GM06990 (cell line): ENCODE data around the gene WDR88.

Experiments
- DNase-seq: peaks from one replicate; pipeline ENCODE4 v3.0.0-alpha.2; 2011; ENCODE audit not compliant: insufficient read length; ENCODE audit errors: extremely low read depth
- H3K27me3 ChIP-seq: replicated peaks from 2 replicates; pipeline ENCODE4 v1.6.0; 2011; ENCODE audit warnings: low read length; ENCODE audit not compliant: control insufficient read depth, insufficient read depth
- H3K36me3 ChIP-seq: 2 replicates; pipeline ENCODE4 v1.5.1; 2011; ENCODE audit warnings: low read length; ENCODE audit not compliant: control insufficient read depth, insufficient read depth
- H3K4me3 ChIP-seq: replicated peaks from 2 replicates; pipeline ENCODE4 v1.5.1; 2011; ENCODE audit warnings: low read depth, mild to moderate bottlenecking, control low read depth, low read length
- TF ChIP-seq, protein P1 (sequence below): IDR thresholded peaks from 2 replicates; pipeline ENCODE4 v1.5.1; 2011; ENCODE audit warnings: low read length, control low read depth, mild to moderate bottlenecking, inconsistent platforms; ENCODE audit not compliant: insufficient read depth, poor library complexity, severe bottlenecking

WDR88 gene

DNA sequence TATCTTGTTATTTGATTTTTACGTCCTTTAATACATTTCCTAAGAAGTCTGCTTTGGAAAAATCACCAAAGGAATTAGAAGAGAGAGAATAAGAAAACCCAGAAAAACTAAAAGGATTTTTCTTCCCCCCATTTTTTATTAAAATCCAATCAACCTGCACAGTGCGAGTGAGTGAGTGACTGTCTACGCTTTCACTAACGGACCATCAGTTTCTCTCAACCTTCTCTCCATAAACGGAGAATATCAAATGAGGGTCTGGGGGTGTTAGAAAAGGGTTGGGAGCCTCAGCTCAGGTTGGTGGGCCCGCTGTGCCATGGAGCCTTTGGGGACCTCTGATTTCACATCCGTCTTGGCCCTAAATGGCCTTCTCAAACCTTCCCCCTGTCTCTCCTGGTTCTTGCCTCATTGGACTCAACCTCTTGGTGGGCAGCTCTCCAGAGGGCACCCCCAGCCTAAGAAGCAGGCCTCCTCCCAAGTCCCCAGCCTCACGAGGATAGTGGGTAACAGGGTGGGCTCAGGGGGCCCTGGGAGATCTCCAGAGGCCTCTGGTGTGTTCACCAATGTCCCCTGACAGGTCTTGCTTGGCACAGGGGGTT is 61.5 kb downstream of the WDR88 start:
- Histone ChIP-seq H3K36me3 (no peaks in the 10 kb centered on the region), H3K4me3 (no peak overlapping the region), H3K27me3 (no peaks in the 10 kb centered on the region; the same call in none of the 2 replicates)
- TF ChIP-seq, protein P1, sequence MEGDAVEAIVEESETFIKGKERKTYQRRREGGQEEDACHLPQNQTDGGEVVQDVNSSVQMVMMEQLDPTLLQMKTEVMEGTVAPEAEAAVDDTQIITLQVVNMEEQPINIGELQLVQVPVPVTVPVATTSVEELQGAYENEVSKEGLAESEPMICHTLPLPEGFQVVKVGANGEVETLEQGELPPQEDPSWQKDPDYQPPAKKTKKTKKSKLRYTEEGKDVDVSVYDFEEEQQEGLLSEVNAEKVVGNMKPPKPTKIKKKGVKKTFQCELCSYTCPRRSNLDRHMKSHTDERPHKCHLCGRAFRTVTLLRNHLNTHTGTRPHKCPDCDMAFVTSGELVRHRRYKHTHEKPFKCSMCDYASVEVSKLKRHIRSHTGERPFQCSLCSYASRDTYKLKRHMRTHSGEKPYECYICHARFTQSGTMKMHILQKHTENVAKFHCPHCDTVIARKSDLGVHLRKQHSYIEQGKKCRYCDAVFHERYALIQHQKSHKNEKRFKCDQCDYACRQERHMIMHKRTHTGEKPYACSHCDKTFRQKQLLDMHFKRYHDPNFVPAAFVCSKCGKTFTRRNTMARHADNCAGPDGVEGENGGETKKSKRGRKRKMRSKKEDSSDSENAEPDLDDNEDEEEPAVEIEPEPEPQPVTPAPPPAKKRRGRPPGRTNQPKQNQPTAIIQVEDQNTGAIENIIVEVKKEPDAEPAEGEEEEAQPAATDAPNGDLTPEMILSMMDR, result no peak
- DNase-seq, result no peak

DNA sequence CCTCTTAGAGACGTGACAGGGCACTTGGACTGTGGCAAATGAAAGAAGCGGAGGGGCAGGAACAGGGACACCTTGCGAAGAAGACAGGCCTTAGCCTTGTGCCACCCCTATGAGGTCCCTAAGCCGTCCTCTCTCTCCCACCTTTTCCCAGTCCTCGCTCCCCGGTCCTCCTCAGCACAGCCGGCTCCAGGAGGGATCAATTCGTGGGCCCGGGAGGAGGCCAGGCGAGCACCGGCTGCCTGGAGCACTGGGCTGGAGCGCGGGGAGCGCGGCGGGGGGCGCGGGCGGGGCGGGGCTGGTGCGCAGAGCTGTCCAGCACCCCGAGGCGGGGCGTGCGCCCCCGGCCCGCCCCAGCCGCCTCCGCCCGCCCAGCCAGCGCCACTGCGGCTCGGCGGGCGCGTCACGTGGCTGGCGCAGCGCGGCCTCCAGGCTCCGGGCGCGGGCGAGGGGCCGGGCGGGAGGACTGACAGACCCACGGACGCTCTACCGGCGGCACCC is 62.0 kb downstream of the WDR88 start, which contains the start of gene LRP3:
TSS of gene LRP3 (plus strand) at position 466 of the 498 bp plus-strand sequence. CDS start 456 bp downstream, outside the sequence.
- H3K4me3 ChIP-seq, result no peak within 1 kb of the TSS
- no peak for DNase-seq
- no peaks in the 10 kb centered on the region for H3K36me3 ChIP-seq
- TF ChIP-seq, protein P1, result no peak
- no peaks in the 10 kb centered on the region; the same call in none of the 2 replicates for H3K27me3 ChIP-seq

DNA sequence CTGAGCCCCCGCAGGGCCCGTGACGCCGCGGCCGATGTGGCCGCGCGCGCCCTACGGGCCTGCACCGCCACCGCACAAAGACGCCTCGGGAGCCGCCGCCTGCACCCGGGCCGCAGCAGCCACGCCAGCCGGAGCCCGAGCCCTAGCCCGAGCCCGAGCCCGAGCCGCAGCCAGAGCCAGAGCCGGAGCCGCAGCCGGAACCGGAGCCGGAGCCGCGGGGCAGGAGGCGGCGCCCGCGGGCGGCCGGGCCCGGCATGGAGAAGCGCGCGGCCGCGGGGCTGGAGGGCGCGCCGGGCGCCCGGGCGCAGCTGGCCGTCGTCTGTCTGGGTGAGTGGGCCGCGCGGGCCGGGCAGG is 62.6 kb downstream of the WDR88 start:
- Histone ChIP-seq H3K36me3 (no peaks in the 10 kb centered on the region), H3K27me3 (no peaks in the 10 kb centered on the region; the same call in none of the 2 replicates), H3K4me3 (no peak overlapping the region)
- TF ChIP-seq, protein P1, result no peak
- DNase-seq, result no peak

DNA sequence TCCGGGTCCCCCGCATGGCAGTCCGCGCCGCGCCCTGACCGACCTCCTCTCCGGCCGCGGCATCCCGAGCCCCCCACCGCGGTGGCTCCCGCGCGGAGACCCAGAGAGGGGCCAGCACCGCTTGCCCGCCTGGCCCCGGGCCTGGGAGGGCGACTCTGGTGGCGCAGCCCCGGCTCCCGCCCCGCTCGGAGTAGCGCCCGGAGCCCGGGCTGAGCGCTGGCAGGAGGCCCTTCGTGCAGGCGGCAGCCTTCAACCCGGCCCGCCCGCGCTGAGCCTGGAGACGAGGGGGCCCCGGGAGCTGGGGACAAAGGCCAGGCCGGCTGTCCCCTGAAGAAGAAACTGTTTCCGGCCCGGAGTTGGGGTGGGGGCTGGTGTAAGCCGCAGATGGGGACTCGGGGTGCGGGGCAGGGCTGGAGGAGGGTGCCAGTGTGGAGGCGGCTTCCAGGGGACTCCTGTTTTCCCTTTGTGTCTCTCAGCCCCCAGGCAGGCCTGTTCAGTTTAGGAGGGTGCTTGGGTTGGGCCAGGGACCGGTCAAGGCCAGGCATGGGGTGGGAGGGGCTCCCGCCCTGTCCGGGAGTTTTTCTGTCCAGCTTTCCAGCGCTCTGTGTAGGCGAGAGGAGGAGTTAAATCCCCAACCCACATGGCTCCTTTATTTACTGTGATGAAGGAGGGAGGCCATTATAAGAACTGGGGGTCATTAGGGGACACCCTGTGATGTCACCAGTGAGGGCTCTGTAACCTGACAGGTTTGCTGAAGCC is 63.2 kb downstream of the WDR88 start:
- Histone ChIP-seq H3K4me3 (no peak overlapping the region), H3K36me3 (no peaks in the 10 kb centered on the region), H3K27me3 (no peaks in the 10 kb centered on the region; the same call in none of the 2 replicates)
- no peak for DNase-seq
- TF ChIP-seq, protein P1, result no peak

DNA sequence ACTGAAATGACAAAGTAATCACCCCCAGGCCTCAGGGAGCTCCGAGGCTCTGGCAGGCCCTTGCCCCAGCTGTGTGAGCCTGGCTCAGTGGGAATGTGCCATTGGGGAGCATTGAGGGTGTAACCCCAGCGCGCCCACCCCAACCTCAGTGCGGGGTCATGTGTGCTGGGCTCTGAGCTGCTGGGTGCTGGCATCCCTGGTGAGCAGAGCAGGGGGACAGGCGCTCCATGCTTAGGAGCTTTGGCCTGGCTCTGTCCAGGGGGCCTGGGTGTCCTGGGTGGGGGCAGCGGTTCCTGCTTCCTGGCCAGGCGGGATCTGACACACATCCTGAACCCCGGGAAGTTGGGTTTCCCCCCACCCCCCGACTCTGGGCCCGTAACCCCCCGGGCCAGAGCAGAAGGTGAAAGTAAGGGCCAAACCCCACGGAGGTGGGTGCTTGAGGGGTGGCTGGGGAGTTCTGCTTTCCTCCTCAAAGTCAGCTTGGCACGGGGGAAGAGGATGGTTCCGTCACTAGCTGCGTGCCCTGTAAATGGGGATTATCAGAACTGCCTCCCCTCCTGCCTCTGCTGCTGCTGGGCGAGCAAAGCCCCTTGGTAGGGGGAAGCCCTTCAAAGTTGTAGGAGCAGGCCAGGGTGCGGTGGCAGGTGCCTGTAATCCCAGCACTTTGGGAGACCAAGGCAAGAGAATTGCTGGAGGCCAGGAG is 63.9 kb downstream of the WDR88 start:
- TF ChIP-seq, protein P1, result no peak
- no peak overlapping the region for H3K4me3 ChIP-seq
- DNase-seq, result no peak

More for the DNA sequence above, 63.9 kb downstream of the WDR88 start:
- Histone ChIP-seq H3K36me3 (no peaks in the 10 kb centered on the region), H3K27me3 (no peaks in the 10 kb centered on the region; the same call in none of the 2 replicates)
